Neural crest cell (in vitro differentiated cells): ENCODE measurements around the gene MYH9. TPM values are rescaled to one million over a fixed set of nuclear protein-coding genes. Genes with fewer than 3 reads are reported as not detected.

Source experiments
- DNase-seq: peaks from one replicate; pipeline ENCODE4 v3.0.0; 2021; ENCODE audit warnings: low read depth, mixed read lengths, low spot score
- H3K27ac Mint-ChIP-seq: one replicate; pipeline ENCODE4 v1.8.0; 2021; ENCODE audit warnings: mild to moderate bottlenecking, mixed read lengths; ENCODE audit not compliant: unreplicated experiment
- H3K27me3 Mint-ChIP-seq: 2 replicates; pipeline ENCODE4 v1.8.0; 2021; ENCODE audit warnings: low read depth, mild to moderate bottlenecking, mixed read lengths
- H3K36me3 Mint-ChIP-seq: 2 replicates; pipeline ENCODE4 v1.8.0; 2021; ENCODE audit warnings: low read depth, mild to moderate bottlenecking, mixed read lengths
- H3K4me1 Mint-ChIP-seq: 2 replicates; pipeline ENCODE4 v1.8.0; 2021; ENCODE audit warnings: mixed read lengths
- H3K4me3 Mint-ChIP-seq: one replicate; pipeline ENCODE4 v1.8.0; 2021; ENCODE audit warnings: mild to moderate bottlenecking, mixed read lengths
- H3K9me3 Mint-ChIP-seq: 2 replicates; pipeline ENCODE4 v1.8.0; 2021; ENCODE audit warnings: mixed read lengths
- total RNA-seq: library from RNA; stranded (reverse); gene quantifications from 2 replicates; pipeline ENCODE4 v1.2.1, GENCODE V29; 2021
- TF ChIP-seq, protein P1 (sequence below): fragments of 200-600 bp; sonication (generic); conservative IDR thresholded peaks from 2 replicates; pipeline ENCODE4 v1.5.0; 2021; ENCODE audit warnings: antibody characterized with exemption, mild to moderate bottlenecking

MYH9 gene
- total RNA-seq, 1 donor from 2014 or later: 160 TPM

DNA sequence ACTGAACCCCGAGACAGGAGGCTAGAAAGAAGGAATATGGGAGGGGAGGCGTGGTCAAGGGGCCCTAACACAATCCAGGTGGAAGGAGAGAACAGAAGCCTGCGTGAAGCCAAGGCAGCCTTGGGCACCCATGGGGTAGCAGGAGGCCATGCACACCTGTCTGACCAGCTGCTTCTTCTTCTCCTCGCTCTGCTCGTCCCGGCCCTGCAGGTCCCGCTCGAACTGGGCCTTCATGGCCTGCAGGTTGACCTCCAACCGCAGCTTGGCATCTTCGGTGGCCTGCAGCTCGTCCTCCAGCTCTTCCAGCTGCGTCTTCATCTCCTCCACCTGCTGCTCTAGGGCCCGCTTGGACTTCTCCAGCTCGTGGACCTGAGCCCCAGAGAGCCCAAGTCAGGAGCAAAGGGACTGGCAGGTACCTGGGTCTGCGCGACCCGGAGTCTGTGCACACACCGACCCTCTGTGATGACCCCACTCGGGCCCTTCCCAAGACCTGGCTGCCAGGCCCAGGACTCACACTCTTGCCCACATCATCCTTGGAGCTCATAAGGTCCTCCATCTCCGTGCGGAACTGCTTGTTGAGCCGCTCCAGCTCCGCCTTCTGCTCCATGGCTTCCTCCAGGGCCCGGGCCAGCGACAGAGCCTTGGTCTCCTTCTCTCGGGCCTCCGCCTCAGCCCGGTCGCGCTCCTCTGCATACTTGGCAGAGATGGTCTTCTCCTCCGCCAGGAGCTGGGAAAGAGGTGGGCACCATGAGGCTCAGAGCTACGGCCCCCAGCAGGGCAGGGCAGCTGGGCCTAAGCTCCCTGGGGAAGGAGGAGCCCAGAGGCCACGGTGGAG is 99.0 kb downstream of the MYH9 start:
- TF ChIP-seq, protein P1, sequence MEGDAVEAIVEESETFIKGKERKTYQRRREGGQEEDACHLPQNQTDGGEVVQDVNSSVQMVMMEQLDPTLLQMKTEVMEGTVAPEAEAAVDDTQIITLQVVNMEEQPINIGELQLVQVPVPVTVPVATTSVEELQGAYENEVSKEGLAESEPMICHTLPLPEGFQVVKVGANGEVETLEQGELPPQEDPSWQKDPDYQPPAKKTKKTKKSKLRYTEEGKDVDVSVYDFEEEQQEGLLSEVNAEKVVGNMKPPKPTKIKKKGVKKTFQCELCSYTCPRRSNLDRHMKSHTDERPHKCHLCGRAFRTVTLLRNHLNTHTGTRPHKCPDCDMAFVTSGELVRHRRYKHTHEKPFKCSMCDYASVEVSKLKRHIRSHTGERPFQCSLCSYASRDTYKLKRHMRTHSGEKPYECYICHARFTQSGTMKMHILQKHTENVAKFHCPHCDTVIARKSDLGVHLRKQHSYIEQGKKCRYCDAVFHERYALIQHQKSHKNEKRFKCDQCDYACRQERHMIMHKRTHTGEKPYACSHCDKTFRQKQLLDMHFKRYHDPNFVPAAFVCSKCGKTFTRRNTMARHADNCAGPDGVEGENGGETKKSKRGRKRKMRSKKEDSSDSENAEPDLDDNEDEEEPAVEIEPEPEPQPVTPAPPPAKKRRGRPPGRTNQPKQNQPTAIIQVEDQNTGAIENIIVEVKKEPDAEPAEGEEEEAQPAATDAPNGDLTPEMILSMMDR: no peak

GRCh38 chr22:36287881-36288515 is 99.8 kb downstream of the MYH9 start:
- Mint-ChIP-seq H3K9me3 (no peaks in the 10 kb centered on the region), H3K27me3 (no peaks in the 10 kb centered on the region), H3K27ac (no peak overlapping the region), H3K4me3 (no peak overlapping the region), H3K36me3 (peaks cover 35% of the 10 kb centered on the region), H3K4me1 (no peaks in the 10 kb centered on the region)
- TF ChIP-seq, protein P1: no peak
- no peak for DNase-seq

More for the DNA sequence above, 99.0 kb downstream of the MYH9 start:
- Mint-ChIP-seq H3K4me1 (no peaks in the 10 kb centered on the region), H3K27me3 (no peaks in the 10 kb centered on the region), H3K4me3 (no peak overlapping the region), H3K9me3 (no peaks in the 10 kb centered on the region), H3K27ac (no peak overlapping the region), H3K36me3 (peaks cover 35% of the 10 kb centered on the region)
- no peak for DNase-seq

DNA sequence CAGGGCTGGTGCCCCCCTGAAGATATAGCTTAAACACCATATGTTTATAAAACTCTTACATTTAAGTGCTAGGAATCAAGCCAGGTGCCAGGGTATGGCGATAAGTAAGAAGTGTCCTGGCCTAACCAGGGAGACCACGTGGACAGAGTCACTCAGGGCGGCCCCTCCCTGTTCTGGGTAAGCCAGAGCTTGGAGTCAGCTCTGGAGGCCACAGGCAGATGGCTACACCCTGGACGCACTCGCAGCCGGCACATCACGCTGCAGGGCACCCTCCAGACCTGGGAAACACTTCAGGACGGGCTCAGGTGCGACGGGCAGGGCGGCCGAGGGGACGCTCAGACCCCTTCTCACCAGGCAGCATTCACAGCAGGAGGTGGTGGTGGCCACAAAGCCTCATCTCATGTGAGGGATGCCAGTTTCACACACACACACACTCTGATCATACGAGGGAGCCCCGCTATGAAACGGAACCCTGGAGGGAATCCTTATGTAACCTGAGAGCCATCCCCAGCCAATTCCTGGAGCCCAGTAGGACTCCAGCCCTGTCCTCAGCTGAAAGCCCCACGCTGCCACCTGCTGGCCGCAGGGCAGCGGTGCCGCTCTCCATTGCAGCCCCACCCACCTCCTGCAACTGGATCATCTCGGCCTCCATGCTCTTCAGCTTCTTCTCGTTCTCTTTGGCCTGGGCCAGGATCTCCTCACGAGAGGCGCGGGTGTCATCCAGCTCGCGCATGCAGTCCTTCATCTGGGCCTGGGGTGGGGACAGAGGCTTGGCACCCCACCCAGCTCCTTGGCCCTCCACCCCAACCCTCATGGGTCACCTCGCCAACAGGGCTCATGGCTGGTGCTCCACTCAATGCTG is 101.4 kb downstream of the MYH9 start:
- H3K4me1 Mint-ChIP-seq: no peaks in the 10 kb centered on the region
- no peaks in the 10 kb centered on the region for H3K27me3 Mint-ChIP-seq
- TF ChIP-seq, protein P1: peak; percentile 94
- H3K4me3 Mint-ChIP-seq: no peak overlapping the region
- H3K36me3 Mint-ChIP-seq: peaks cover 22% of the 10 kb centered on the region
- no peaks in the 10 kb centered on the region for H3K9me3 Mint-ChIP-seq
- H3K27ac Mint-ChIP-seq: no peak overlapping the region
- peak; percentile 83 for DNase-seq

DNA sequence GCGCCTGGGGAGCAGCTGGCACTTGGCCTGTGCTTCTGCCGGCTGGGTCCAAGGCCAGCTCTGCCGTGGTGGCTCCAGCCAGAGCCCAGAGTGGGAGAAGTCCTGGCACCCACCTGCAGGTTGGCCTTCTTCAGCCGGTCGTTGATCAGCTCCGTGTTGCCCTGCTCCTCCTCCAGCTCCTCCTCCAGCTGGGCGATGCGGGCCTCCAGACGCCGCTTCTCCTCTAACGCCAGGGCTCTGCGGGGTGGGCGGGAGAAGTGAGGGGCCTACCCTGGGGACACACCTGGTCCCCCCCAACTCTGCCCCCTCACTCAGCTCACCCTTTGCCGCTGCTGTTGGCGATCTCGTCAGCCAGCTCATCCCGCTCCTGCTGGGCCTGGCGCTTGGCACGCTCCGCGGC is 102.2 kb downstream of the MYH9 start:
- DNase-seq: no peak
- TF ChIP-seq, protein P1: no peak
- no peaks in the 10 kb centered on the region for H3K4me1 Mint-ChIP-seq
- no peak overlapping the region for H3K27ac Mint-ChIP-seq
- no peaks in the 10 kb centered on the region for H3K9me3 Mint-ChIP-seq
- peaks cover 20% of the 10 kb centered on the region for H3K36me3 Mint-ChIP-seq
- H3K27me3 Mint-ChIP-seq: no peaks in the 10 kb centered on the region
- H3K4me3 Mint-ChIP-seq: no peak overlapping the region

GRCh38 chr22:36285017-36285416 is 102.8 kb downstream of the MYH9 start:
- H3K27ac Mint-ChIP-seq: no peak overlapping the region
- H3K27me3 Mint-ChIP-seq: no peaks in the 10 kb centered on the region
- no peak overlapping the region for H3K4me3 Mint-ChIP-seq
- DNase-seq: no peak
- no peaks in the 10 kb centered on the region for H3K9me3 Mint-ChIP-seq
- peaks cover 21% of the 10 kb centered on the region for H3K36me3 Mint-ChIP-seq
- TF ChIP-seq, protein P1: no peak
- no peaks in the 10 kb centered on the region for H3K4me1 Mint-ChIP-seq
